ENCODE data around the gene CPB2.
A peak's percentile ranks its signal among the peaks of the same experiment; 100 is the strongest.

CPB2 gene

DNA sequence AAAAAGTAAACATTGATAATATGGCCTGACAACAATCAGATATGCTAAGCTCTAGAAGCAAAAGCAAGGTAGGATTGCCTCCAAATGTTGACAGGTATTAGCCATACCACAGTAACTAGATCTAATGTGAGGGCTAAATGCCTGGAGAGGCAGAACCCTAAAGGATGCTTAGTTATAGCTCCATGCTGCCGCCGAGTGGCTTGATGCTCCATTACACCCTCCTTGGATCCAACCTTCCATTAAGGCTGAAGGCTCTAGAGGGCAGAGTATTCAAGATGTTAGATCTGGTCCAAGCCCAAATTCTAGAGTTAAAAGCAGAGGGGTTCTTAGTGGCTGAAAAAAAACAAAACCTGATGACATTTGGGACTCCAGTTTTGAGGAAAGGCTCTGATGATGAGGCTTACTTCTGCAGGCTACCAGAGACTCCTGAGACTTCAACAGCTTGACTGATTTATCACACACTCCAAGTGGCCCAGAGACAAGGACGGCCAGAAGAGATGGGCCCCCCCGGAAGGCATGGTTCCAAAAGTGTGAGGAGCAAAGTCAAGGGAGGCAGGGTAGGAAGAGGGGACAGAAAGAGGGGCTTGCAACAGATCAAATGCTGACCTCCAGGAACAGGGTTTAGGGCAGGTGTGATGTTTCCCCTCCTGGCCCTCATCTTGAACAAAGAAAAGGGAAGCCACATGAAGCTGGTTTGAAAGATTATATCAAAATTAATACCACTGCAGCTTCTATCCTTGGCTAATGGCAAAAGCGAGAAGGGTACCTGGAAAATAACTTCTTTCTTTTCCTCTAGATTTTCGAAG lies 21.9 kb upstream of the CPB2 start:
- peak; percentile 67 to 75 for DNase-seq

GRCh38 chr13:46126056-46126455 lies 21.2 kb upstream of the CPB2 start:
- DNase-seq: no peak

GRCh38 chr13:46124967-46125933 lies 20.4 kb upstream of the CPB2 start:
- DNase-seq: no peak

DNA sequence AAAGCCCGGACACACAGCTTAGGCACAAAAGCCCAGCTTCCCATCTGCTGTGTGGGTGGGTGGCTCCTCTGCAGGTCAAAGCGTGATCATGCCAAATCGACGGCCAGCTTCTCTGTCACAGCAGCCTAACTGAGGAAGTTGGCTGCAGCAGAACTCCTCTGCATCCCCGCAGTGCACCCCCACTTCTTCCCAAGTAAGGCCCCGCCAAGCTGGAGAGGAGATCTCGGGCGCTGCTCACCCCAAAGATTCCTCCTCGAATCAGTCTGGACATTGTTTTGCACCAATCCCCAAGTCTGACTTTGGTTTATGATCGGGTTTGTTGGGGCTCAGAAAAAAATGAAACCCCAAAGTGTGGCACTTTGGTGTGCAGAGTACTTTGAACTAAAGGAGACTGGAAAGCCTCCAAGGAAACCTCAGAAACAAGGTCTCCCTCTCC lies 19.7 kb upstream of the CPB2 start:
- DNase-seq: no peak

DNA sequence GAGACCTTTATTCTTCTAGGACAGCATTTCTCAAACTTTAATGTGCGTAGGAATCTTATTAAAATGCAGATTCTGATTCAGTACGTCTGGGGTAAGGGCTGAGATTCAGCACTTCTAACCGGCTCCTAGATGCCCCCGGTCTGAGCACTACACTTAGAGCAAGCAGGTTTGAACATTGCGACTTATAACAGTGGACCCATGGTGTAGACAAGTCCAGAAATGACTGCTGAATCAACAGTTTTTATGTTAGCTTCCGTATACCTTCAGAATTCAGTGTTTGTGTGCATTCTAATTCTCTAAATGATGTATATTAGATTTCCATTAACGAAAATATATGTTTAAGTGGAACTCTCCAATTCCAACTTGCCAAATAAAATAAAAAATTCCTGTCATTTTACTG lies 17.5 kb upstream of the CPB2 start:
- no peak for DNase-seq

GRCh38 chr13:46121597-46122163 lies 16.8 kb upstream of the CPB2 start:
- no peak for DNase-seq

- DNase-seq: no peak
Measured at GRCh38 chr13:46121033-46121432, 16.2 kb upstream of the CPB2 start.

GRCh38 chr13:46119883-46120614 lies 15.2 kb upstream of the CPB2 start:
- no peak for DNase-seq

DNA sequence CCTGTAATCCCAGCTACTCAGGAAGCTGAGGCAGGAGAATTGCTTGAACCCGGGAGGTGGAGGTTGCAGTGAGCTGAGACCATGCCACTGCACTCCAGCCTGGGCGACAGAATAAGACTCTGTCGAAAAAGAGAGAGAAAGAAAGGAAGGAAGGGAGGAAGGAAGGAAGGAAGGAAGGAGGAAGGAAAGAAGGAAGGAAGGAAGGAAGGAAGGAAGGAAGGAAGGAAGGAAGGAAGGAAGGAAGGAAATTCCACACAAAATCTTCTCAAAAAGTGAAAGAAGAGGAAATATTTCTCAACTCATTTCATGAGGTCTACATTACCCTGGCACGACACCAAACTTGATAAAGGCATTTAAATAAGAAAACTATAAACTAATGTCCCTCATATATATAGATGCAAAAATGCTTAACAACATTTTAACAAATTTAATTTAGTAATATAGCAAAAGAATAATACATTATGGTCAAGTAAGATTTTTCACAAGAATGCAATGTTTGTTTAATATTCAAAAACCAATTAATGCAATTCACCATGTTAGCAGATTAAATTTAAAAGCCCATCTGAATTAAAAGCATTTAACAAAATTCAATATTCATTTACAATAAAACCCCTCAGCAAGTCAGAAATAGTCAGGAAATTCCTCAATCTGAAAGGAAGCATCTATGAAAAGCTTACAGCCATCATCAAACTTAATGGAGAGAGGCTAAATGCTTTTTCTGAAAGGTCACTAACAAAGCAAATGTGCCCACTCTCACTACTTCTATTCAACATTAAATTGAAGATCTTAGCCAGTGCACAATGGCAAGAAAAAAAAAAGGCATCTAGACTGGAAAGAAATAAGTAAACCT lies 12.0 kb upstream of the CPB2 start:
- DNase-seq: no peak

DNA sequence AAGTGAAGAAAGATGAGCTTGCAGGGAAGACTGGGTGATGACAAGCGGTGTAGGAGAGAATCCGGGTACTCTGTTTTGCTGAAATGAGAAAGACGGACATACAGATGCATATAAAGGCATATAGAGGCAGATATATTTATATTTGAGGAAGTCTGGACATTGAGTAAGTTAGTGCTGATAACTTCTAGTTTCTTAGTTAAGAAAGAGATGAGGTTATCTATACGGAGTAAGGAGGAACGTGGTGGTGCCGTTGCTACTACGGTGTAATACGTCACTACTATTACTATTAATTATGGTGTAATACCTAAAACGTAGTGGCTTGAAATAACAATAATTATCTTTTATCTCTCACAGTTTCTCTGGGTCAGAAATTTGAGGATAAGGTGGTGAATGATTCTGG lies 9.8 kb upstream of the CPB2 start:
- DNase-seq: no peak

DNA sequence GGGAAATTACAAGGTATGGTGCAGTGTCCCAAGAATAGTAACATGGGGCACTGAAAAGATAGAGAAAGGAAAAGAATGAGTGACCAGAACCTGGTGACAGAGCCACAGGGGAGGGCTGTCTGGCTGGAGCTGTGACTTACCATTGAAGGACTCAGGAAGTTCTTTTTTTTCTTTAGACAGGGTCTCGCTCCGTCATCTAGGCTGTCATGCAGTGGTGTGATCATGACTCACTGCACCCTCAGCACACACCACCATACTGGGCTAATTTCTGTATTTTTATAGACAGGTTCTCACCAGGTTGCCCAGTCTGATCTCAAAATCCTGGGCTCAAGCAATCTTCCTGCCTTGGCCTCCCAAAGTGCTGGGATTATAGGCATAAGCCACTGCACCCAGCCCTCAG lies 8.8 kb upstream of the CPB2 start:
- no peak for DNase-seq

DNA sequence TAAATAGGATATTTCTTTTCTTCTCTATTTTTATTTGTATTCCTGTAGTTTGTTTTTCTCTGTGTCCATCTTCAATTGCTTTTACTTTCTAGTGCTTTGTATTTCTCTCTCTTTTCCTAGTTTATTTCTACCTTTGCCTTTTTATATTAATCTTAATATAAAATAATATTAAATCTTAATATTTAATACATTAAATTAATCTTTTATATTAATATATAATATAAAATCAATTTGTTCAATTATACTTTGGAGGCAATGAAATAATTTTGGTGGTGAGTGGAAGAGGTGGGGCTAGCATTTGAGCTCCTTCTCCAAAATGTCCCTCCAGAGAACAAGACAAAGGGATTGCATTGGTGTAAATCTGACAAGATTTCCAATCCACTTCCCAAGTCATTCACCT lies 6.3 kb upstream of the CPB2 start:
- DNase-seq: no peak

GRCh38 chr13:46109451-46109850 lies 4.6 kb upstream of the CPB2 start:
- no peak for DNase-seq

DNA sequence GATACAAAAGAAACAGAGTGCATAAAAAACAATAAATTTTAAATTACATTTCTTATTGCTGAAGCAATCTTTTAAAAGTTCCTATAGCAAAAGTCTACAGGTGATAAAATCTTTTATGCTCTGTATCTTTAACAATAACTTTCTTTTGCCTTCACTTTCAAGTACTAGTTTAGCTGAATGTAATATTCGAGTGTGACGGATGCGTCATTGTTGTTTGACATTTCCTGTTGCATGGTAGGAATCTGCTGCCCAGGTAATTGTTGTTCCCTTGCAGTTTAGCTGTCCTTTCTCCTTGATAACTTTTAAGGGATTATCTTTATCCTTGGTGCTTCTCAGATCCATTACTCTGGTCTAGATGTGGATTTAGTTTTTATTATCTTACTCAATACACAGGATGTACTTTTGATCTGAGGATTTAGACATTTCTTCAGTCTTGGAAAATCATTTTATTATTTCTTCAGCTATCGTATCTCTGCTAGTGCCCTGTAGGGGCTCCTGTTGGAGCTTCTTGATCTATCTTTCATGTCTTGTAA lies 2.1 kb upstream of the CPB2 start:
- no peak for DNase-seq

DNA sequence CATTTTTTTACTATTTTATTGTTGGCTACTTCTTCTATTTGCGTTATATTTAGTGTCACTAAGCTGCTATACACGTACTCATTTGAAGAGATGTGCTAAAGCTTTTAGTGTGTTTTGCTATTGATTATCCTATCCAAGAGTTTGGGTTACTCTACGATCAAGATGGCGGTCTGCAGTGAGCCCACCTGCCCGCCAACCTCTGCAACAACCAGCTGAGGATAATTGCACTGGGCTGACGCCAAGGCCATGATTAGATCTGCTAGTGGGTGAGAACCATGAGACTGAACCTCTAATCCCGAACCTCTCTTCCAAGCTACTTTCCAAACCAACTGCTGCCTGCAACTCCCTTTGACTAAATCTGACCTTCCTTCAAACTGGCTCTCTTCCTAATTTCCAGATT lies 1.8 kb downstream of the CPB2 start:
- DNase-seq: no peak

- no peak for DNase-seq
Measured at GRCh38 chr13:46102255-46102605, 2.6 kb downstream of the CPB2 start.

- DNase-seq: peak; percentile 65 to 70
Measured at GRCh38 chr13:46101484-46102254, 3.2 kb downstream of the CPB2 start.

- DNase-seq: no peak
Measured at GRCh38 chr13:46101002-46101401, 3.8 kb downstream of the CPB2 start.

- DNase-seq: no peak
Measured at GRCh38 chr13:46100191-46100815, 4.5 kb downstream of the CPB2 start.

DNA sequence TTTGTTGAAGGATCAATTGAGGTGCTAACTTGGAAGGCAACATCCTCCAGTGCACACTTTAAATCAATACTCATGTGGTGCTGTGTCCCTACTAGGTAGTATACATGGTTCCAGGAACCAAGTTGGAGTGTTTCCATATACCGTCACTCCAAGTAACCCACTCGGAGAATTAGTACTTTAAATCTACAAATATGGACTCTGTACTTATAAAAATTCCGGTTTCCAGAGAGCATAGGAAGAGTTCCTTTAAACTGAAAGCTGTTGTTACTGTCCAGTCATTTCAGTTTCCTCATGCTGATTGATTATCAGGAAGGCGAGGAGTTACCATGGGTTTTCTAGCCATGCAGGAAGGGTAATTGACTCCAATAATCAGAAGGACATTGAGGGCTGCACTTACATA lies 7.2 kb downstream of the CPB2 start:
- DNase-seq: no peak
